Spinal cord (tissue), 10 donors: Measurements from ENCODE around the gene COL28A1. TPM values are rescaled to one million over a fixed set of nuclear protein-coding genes. Genes with fewer than 3 reads are reported as not detected.
A peak's percentile ranks its signal among the peaks of the same experiment; 100 is the strongest.

ENCODE experiments used
- DNase-seq, 6 donors: peaks; one replicate each; pipeline versions ENCODE4 v3.0.0 to v3.0.0-alpha.2; 2013 to 2015; ENCODE audit warnings: low spot score in 6 of 6, low read depth in 4 of 6
- H3K27ac ChIP-seq: one replicate; pipeline ENCODE4 v1.5.1; 2013; ENCODE audit warnings: low read depth, low read length, control low read depth
- H3K27me3 ChIP-seq: one replicate; pipeline ENCODE4 v1.6.1; 2013; ENCODE audit warnings: low read length; ENCODE audit not compliant: control insufficient read depth, insufficient read depth
- H3K36me3 ChIP-seq: one replicate; pipeline ENCODE4 v1.6.1; 2013; ENCODE audit warnings: low read length; ENCODE audit not compliant: control insufficient read depth, insufficient read depth
- H3K4me1 ChIP-seq: one replicate; pipeline ENCODE4 v1.6.1; 2013; ENCODE audit warnings: low read length; ENCODE audit not compliant: control insufficient read depth, insufficient read depth
- H3K4me3 ChIP-seq: one replicate; pipeline ENCODE4 v1.5.1; 2013; ENCODE audit warnings: low read depth, low read length, control low read depth
- H3K9me3 ChIP-seq: one replicate; pipeline ENCODE4 v1.6.1; 2013; ENCODE audit warnings: low read length; ENCODE audit not compliant: control insufficient read depth, insufficient read depth
- WGBS: methylation state at CpG from one replicate; pipeline ENCODE4 v1.1.5; 2013; ENCODE audit warnings: missing lambda C conversion rate; ENCODE audit not compliant: insufficient coverage; 5-methylcytosine and 5-hydroxymethylcytosine counted together
- polyA plus RNA-seq, 2 donors: library from polyadenylated mRNA; unstranded; fragments of 120-200 nt; gene quantifications; one replicate each; pipeline ENCODE4 v1.2.1, GENCODE V29; 2013; ENCODE audit not compliant: insufficient read length in 2 of 2
- total RNA-seq, 2 donors: library from RNA; depleted of rRNA in 1 of 2; stranded (reverse); fragments of 120-200 nt in 1 of 2; fragments of >200 nt in 1 of 2; gene quantifications; one replicate each; pipeline versions ENCODE4 v1.2.3 to v1.2.4, GENCODE V29; 2013 to 2014
- donor health status: healthy.

Gene COL28A1
- total and polyA plus RNA-seq, 4 donors: 6.4 to 18.3 (median 7.4) TPM

DNA sequence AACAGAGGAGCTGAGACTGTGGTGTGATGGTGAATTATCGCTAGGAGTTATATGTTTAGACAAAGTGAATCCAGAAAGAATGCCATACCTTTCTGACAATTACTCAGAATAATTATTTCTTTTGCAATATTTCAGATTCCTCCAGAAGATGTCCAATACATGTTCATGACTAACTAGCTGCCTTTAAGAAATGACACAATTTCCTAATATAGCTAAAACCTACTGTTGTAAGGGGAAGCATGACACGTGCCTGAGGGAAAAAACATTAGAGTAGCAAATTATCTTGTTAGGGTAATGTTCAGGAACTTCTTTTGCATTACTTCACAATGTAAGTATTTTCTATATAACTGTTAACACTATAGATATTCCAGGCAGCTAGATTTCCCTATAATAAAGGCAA is 150.3 kb downstream of the COL28A1 start:
- no peak overlapping the region for H3K27ac ChIP-seq
- H3K27me3 ChIP-seq: no peaks in the 10 kb centered on the region
- H3K4me3 ChIP-seq: no peak overlapping the region
- WGBS: no CpG with 5 or more reads among the region's 2 CpGs
- H3K9me3 ChIP-seq: no peaks in the 10 kb centered on the region
- DNase-seq: no peak
- H3K36me3 ChIP-seq: no peaks in the 10 kb centered on the region
- no peaks in the 10 kb centered on the region for H3K4me1 ChIP-seq

DNA sequence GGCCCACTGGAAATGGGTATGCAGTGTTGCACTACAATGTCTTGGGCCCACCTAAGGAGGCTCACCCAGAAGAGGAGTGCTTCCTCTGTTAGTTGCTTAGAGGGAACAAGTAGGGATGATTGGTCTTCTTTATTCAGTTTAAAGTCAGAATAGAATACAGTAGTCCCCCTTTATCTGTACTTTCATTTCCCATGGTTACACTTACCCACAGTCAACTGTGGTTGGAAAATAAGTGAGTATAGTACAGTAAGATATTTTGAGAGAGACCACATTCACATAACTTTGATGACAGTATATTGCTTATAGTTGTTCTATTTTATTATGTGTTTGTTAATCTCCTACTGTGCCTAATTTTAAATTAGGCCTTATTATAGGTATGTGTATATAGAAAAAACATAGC is 151.4 kb downstream of the COL28A1 start:
- H3K36me3 ChIP-seq: no peaks in the 10 kb centered on the region
- no peaks in the 10 kb centered on the region for H3K9me3 ChIP-seq
- no peak overlapping the region for H3K27ac ChIP-seq
- H3K4me1 ChIP-seq: no peaks in the 10 kb centered on the region
- no peak for DNase-seq
- no peaks in the 10 kb centered on the region for H3K27me3 ChIP-seq
- no peak overlapping the region for H3K4me3 ChIP-seq

DNA sequence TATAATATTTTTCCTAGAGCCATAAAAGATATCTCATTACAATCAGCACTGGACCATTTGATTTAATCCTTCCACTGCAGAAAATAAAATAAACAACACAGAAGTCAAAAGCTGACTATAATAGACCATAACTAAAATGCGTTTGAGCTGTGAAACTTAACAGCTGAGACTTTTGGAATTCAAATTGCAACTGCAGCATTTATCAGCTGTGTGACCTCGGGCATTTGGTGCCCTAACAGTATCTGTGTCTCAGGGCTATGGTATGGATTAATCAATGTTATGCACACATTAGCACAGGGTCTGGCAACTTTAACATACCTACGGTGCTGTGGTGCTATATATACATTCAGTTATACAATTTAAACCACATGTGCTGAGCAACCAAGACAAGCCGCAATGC is 160.1 kb downstream of the COL28A1 start:
- H3K27ac ChIP-seq: no peak overlapping the region
- DNase-seq: peak in 1 of 6 donors; percentile 16

GRCh38 chr7:7370076-7370475 is 165.6 kb downstream of the COL28A1 start:
- Histone ChIP-seq H3K4me1 (no peaks in the 10 kb centered on the region), H3K27ac (no peak overlapping the region), H3K4me3 (no peak overlapping the region), H3K9me3 (no peaks in the 10 kb centered on the region), H3K36me3 (no peaks in the 10 kb centered on the region), H3K27me3 (no peaks in the 10 kb centered on the region)
- 94% methylated on average over 2 of the region's 2 CpGs for WGBS
- peak in 1 of 6 donors; percentile 75 for DNase-seq

More for the DNA sequence above, 160.1 kb downstream of the COL28A1 start:
- H3K4me3 ChIP-seq: no peak overlapping the region
- no peaks in the 10 kb centered on the region for H3K9me3 ChIP-seq
- no peaks in the 10 kb centered on the region for H3K4me1 ChIP-seq
- H3K36me3 ChIP-seq: no peaks in the 10 kb centered on the region
- H3K27me3 ChIP-seq: no peaks in the 10 kb centered on the region
- 84% methylated on average over 2 of the region's 4 CpGs for WGBS

GRCh38 chr7:7369134-7369533 is 166.5 kb downstream of the COL28A1 start:
- no peaks in the 10 kb centered on the region for H3K27me3 ChIP-seq
- no peak overlapping the region for H3K4me3 ChIP-seq
- DNase-seq: no peak
- no peaks in the 10 kb centered on the region for H3K36me3 ChIP-seq
- WGBS: no CpG with 5 or more reads among the region's 2 CpGs
- H3K4me1 ChIP-seq: no peaks in the 10 kb centered on the region
- no peaks in the 10 kb centered on the region for H3K9me3 ChIP-seq
- H3K27ac ChIP-seq: no peak overlapping the region

- WGBS: 0% methylated on average over 1 of the region's 3 CpGs
- Histone ChIP-seq H3K27ac (no peak overlapping the region), H3K27me3 (no peaks in the 10 kb centered on the region), H3K4me1 (no peaks in the 10 kb centered on the region), H3K9me3 (no peaks in the 10 kb centered on the region), H3K4me3 (no peak overlapping the region), H3K36me3 (no peaks in the 10 kb centered on the region)
- DNase-seq: no peak
Measured at GRCh38 chr7:7354674-7355073, 181.0 kb downstream of the COL28A1 start.

DNA sequence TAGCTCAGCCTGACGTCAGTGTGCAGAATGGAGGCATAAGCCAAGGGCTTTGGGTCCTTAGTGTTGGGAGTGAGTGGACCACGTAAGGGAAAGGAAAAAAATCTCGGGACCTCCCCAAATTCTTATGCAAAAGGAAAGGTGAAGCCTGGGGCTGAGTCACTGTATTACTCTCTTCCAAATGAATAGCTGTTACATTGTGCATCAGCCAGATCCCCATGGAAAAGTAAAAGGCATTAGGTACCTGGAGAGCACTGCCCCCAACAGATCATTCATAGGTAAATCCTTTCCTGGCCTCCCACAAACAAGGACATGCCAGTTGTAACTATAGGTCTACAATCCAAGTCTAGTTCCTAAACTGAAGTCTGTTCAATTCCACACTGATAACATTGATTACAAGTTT is 182.8 kb downstream of the COL28A1 start:
- no peak overlapping the region for H3K4me3 ChIP-seq
- no peaks in the 10 kb centered on the region for H3K36me3 ChIP-seq
- no peaks in the 10 kb centered on the region for H3K4me1 ChIP-seq
- H3K27ac ChIP-seq: no peak overlapping the region
- 70% methylated on average over 2 of the region's 3 CpGs for WGBS
- no peaks in the 10 kb centered on the region for H3K9me3 ChIP-seq
- no peaks in the 10 kb centered on the region for H3K27me3 ChIP-seq
- no peak for DNase-seq

DNA sequence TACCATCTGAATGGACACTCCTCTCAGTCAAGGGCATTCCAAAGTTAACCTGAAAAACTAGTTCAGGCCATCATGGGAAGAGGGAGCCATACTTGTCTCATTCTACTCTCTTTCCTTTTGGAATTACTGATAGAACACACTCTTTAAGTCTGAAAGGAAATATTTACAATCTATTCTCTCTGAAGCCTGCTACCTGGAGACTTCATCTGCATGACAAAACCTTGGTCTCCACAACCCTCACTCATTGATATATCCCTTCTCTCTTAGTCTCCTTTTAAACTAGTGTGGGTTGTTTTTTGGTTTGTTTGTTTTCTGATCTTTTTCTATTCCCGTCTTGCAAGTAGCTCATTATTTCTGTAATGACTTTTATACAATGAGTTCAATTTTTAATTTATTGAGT is 183.8 kb downstream of the COL28A1 start:
- no peak for DNase-seq

DNA sequence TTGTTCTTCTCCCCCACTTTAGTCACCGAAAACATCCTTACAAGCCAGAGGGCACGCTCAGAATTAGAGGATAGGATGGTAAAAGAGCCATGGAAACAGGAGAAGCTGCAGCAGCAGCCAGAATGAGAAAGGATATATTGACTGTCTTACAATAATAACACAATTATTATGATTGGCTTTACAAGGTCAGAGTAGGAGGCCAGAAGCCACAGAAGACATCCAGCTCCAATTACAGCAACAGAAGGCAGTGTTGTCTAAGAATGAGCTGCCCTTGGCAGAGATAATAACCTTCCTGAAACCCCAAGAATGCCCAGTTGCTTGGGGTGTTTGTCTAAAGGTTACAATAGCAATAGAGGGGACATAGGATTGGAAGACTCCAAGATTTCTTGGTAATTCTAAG is 184.5 kb downstream of the COL28A1 start:
- Histone ChIP-seq H3K4me1 (no peaks in the 10 kb centered on the region), H3K36me3 (no peaks in the 10 kb centered on the region), H3K27ac (no peak overlapping the region), H3K4me3 (no peak overlapping the region), H3K27me3 (no peaks in the 10 kb centered on the region), H3K9me3 (no peaks in the 10 kb centered on the region)
- WGBS: no CpG with 5 or more reads among the region's 2 CpGs
- DNase-seq: no peak

More for the DNA sequence above, 183.8 kb downstream of the COL28A1 start:
- Histone ChIP-seq H3K9me3 (no peaks in the 10 kb centered on the region), H3K27ac (no peak overlapping the region), H3K27me3 (no peaks in the 10 kb centered on the region), H3K4me1 (no peaks in the 10 kb centered on the region), H3K36me3 (no peaks in the 10 kb centered on the region), H3K4me3 (no peak overlapping the region)
- WGBS: no CpG with 5 or more reads among the region's 1 CpG

- no peak for DNase-seq
- no peaks in the 10 kb centered on the region for H3K27me3 ChIP-seq
- no peaks in the 10 kb centered on the region for H3K9me3 ChIP-seq
- no peaks in the 10 kb centered on the region for H3K4me1 ChIP-seq
- WGBS: no CpG with 5 or more reads among the region's 2 CpGs
- H3K36me3 ChIP-seq: no peaks in the 10 kb centered on the region
- H3K27ac ChIP-seq: no peak overlapping the region
- no peak overlapping the region for H3K4me3 ChIP-seq
Measured at GRCh38 chr7:7349156-7349555, 186.5 kb downstream of the COL28A1 start.
